Activated naive CD4-positive, alpha-beta T cell treated with anti-CD3 and anti-CD28 coated beads, Interleukin-2, amount 50 U/mL, for 72 hours (primary cell): ENCODE measurements around the gene BCAS1. TPM values are rescaled to one million over a fixed set of nuclear protein-coding genes. Genes with fewer than 3 reads are reported as not detected.

Experiments
- ATAC-seq, 2 donors: fragments of 150-1000 bp; cut with Tn5 transposase; 2 replicates each; pipeline ENCODE4 v1.10.0; 2021; ENCODE audit warnings: mild to moderate bottlenecking in 2 of 2, moderate library complexity in 2 of 2
- DNase-seq, 2 donors: peaks; one replicate each; pipeline ENCODE4 v3.0.0; 2021 to 2022; ENCODE audit warnings: low spot score in 2 of 2
- H3K27ac Mint-ChIP-seq, 2 donors: one replicate each; pipeline ENCODE4 v1.8.0; 2022; ENCODE audit warnings: mild to moderate bottlenecking in 2 of 2, mixed read lengths in 2 of 2
- H3K36me3 Mint-ChIP-seq, 2 donors: one replicate each; pipeline ENCODE4 v1.8.0; 2022; ENCODE audit warnings: mixed read lengths in 2 of 2
- H3K9me3 Mint-ChIP-seq, 2 donors: one replicate each; pipeline ENCODE4 v1.8.0; 2022; ENCODE audit warnings: mixed read lengths in 2 of 2
- total RNA-seq, 2 donors: library from RNA; stranded (reverse); gene quantifications; one replicate each; pipeline ENCODE4 v1.2.3, GENCODE V29; 2022

BCAS1 gene
- total RNA-seq, 2 donors from 2014 or later = not detected

DNA sequence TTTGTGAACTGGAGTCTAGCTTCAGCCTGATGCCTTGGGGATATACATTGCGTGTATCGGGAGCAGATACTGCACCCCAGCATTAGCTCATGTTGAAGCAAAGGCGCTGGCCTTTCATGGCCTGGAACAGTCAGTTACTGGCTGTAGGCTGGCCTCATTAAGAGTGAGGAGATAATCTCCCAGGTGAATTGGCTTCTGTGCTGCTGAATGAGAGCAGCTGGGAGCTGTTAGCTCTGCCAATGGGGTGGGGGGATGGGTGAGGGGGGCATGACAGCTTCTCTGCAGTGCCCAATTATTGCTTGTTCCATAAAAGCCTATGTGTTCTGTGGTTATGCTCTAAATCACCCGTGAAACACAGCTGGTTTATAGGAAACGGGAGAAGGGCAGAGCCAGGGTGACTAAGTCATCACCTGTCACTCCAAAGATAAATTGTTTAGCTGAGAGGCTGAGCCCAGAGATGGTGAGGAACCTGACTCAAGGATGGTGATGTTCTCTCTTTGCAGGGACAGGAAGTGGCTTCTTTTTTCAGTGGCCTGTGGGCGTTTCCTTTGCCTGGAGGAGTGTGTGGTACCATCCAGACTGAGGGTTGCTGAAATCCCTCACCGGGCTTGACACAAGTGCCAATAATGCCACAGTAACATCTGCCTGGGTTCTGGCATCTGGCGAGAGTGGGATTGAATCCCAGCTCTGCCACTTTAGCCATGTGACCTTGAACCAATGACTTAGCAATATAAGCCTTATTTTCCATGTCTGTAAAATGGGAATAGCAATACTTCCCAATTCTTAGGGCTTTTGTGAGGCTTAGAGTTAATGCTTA, 170.8 kb downstream of the BCAS1 start:
- Mint-ChIP-seq H3K27ac (peak overlapping the region; percentile 97 to 99), H3K36me3 (peaks cover 0 to 8% of the 10 kb centered on the region in 2 donors), H3K9me3 (peaks cover 0 to 3% of the 10 kb centered on the region in 2 donors)
- DNase-seq (peak; percentile 68 to 87), ATAC-seq (peak; percentile 87 to 93)

DNA sequence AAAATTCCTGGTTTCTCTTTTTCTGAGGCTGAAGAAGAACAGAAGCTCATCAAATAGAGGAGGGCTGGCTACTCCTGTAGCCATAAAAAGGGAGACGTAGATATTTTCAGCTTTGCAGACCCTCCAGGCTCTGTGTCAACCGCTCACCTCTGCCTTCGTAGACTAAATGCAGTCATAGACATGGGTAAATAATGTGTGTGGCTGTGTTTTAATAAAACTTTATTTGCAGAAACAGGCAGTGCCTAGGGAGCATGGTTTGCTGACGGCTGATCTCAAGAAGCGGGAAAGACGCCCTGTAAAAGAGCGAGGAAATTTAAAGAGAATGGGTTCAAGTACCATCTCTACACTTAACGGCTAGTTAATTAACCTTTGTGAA, 171.8 kb downstream of the BCAS1 start:
- peak overlapping the region; percentile 97 to 99 for H3K27ac Mint-ChIP-seq
- ATAC-seq = no peak
- H3K36me3 Mint-ChIP-seq = peaks cover 0 to 8% of the 10 kb centered on the region in 2 donors
- H3K9me3 Mint-ChIP-seq = peaks cover 0 to 3% of the 10 kb centered on the region in 2 donors
- DNase-seq = no peak

DNA sequence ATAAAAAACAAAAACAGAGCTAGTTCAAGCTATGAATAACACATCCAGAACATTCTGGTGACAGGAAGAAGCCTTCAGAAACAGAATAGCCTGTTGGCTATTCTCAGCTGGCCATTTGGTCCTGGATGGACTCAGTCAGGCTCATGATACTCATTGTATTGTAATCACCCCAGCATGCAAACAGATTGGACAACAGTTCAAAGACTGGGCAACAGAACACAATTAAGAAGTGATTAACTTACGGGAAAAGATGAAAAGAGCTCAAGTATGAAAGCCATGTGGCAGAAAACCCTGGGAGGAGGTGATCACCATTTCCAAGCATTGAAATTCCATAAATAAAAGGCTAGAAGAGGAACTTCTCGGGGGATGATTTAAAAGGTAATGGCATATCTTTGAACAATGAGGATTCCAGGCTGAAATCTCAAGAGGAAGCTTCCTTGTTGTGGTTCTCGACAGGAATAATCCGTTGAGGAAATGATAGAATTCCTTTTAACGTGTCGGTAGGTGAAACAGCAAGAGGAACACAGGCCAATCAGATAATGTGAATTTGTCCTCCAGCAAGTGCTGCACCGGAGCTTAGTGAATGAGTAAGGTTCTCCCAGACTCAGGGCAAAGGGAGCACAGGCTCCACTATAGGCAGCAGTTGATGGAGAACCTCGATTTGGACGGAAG, 172.4 kb downstream of the BCAS1 start:
- Mint-ChIP-seq H3K9me3 (peaks cover 0 to 3% of the 10 kb centered on the region in 2 donors), H3K36me3 (peaks cover 0 to 8% of the 10 kb centered on the region in 2 donors), H3K27ac (peak overlapping the region; percentile 97 to 99)
- DNase-seq = no peak
- ATAC-seq = no peak

DNA sequence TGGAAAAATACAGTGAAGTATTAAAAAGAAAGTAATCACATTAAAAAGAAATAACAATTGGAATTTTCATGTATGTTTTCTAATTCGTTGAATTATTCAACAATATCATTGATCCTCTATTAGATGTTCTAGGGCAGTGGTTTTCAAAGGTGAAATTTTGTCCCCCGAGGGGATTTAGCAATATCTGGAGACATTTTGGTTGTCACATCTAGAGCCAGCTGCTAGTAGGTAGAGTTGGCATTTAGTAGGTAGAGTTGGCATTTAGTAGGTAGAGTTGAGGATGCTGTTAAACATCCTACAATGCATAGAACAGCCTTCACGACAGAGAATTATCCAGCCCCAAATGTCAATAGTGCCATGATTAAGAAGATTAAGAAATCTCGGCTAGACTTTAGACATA, 173.7 kb downstream of the BCAS1 start:
- no peak for DNase-seq
- Mint-ChIP-seq H3K9me3 (peaks cover 0 to 7% of the 10 kb centered on the region in 2 donors), H3K36me3 (peaks cover 0 to 14% of the 10 kb centered on the region in 2 donors), H3K27ac (no peak overlapping the region)
- ATAC-seq = no peak

DNA sequence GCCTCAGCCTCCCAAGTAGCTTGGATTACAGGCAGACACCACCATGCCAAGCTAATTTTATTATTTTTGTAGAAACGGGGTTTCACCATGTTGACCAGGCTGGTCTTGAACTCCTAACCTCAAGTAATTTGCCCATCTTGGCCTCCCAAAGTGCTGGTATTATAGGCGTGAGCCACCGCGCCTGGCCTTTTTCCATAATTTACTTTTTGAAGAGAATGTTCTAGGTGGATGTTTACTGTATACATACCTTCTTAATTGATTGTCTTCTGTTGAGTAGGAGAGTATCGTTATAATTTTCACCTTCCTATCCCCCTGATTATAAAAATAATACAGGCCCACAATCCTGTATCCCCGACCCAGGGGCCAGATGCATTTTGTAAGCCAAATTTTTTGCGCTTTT, 174.4 kb downstream of the BCAS1 start:
- Mint-ChIP-seq H3K27ac (no peak overlapping the region), H3K36me3 (peaks cover 0 to 19% of the 10 kb centered on the region in 2 donors), H3K9me3 (peaks cover 0 to 7% of the 10 kb centered on the region in 2 donors)
- DNase-seq = no peak
- ATAC-seq = no peak

DNA sequence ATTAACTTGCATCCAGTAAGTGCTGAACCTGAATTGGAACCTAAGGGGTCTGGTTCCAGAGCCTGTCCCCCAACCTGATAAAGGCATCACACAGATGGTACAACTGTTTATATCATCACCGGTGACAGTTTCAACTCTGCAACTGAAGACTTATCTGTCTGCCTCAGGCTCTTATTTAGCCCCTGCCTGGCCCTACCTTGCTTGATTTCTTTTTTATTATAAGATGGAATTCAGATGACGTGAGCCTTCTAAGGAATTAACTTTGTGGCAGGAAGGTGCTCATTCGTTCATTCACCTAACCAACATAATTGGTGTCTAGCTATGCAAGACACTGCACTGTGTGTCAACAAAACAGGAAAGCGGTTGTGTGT, 175.0 kb downstream of the BCAS1 start:
- peaks cover 0 to 19% of the 10 kb centered on the region in 2 donors for H3K36me3 Mint-ChIP-seq
- DNase-seq (no peak), ATAC-seq (no peak)
- no peak overlapping the region for H3K27ac Mint-ChIP-seq
- peaks cover 0 to 7% of the 10 kb centered on the region in 2 donors for H3K9me3 Mint-ChIP-seq

DNA sequence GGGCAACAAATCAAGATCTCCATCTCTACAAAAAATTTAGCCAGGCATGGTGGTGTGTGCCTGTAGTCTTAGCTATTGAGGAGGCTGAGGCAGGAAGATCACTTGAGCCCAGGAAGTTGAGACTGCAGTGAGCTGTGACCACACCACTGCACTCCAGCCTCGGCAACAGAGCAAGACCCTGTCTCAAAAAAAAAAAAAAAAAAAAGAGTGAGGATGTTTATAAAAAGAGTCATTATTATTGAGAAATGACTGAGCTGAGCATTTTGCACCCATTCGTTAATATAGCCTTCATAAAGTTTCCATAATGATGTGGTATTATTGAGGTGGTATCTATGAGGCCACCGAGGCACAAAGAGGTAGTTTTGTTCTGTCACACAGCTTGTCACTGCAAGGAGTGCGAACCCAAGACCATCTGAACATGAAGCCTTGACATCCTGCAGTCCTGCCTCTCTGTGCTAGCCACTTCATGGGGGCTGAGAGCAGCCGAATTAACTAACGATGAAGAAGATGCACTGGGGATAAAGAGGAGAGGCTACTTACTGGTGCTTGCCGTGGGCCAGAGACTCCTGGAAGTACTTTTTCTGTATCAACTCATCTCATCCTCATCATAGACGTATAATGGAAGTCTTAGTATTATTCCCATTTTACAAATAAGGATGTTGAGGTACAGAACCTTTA, 175.5 kb downstream of the BCAS1 start:
- ATAC-seq = no peak
- H3K36me3 Mint-ChIP-seq = peaks cover 0 to 19% of the 10 kb centered on the region in 2 donors

More for the DNA sequence above, 175.5 kb downstream of the BCAS1 start:
- H3K9me3 Mint-ChIP-seq = peaks cover 0 to 7% of the 10 kb centered on the region in 2 donors
- H3K27ac Mint-ChIP-seq = peak overlapping the region in 1 of 2 donors; percentile 76
- no peak for DNase-seq

Other genes starting within 250 kb of the BCAS1 start
- not detected for gene CYP24A1, start 103.4 kb upstream of the BCAS1 start, total RNA-seq
- 10 to 100 TPM; 52.0 to 62.1 TPM for gene PFDN4, start 137.5 kb upstream of the BCAS1 start, total RNA-seq